Measurements from ENCODE around the gene TMEM38B.

GRCh38 chr9:105661011-105661410 is 33.3 kb upstream of the TMEM38B start:
- TF ChIP-seq POLR2AphosphoS5 (IDR thresholded peaks at IDR 0.05; ENCODE audit: insufficient read depth, low read depth, low read length) (no peak), JUN (IDR thresholded peaks at IDR 0.05; ENCODE audit: borderline replicate concordance, insufficient read depth, insufficient read length, low read depth) (no peak), MYC (IDR thresholded peaks at IDR 0.05; ENCODE audit: low read depth, low read length) (no peak), POLR2A (IDR thresholded peaks at IDR 0.05; ENCODE audit: low read depth, low read length) (no peak), EZH2 (IDR thresholded peaks at IDR 0.05; ENCODE audit: borderline replicate concordance, low read depth, low read length, severe bottlenecking) (no peak)
- TF ChIP-seq, protein P1, sequence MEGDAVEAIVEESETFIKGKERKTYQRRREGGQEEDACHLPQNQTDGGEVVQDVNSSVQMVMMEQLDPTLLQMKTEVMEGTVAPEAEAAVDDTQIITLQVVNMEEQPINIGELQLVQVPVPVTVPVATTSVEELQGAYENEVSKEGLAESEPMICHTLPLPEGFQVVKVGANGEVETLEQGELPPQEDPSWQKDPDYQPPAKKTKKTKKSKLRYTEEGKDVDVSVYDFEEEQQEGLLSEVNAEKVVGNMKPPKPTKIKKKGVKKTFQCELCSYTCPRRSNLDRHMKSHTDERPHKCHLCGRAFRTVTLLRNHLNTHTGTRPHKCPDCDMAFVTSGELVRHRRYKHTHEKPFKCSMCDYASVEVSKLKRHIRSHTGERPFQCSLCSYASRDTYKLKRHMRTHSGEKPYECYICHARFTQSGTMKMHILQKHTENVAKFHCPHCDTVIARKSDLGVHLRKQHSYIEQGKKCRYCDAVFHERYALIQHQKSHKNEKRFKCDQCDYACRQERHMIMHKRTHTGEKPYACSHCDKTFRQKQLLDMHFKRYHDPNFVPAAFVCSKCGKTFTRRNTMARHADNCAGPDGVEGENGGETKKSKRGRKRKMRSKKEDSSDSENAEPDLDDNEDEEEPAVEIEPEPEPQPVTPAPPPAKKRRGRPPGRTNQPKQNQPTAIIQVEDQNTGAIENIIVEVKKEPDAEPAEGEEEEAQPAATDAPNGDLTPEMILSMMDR (IDR thresholded peaks at IDR 0.05; ENCODE audit: extremely low read depth in 1 of 2, insufficient read depth in 1 of 2, low read depth in 1 of 2, low read length in 2 of 2), result no peak
- TF ChIP-seq, protein P2, sequence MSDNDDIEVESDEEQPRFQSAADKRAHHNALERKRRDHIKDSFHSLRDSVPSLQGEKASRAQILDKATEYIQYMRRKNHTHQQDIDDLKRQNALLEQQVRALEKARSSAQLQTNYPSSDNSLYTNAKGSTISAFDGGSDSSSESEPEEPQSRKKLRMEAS (IDR thresholded peaks at IDR 0.05; ENCODE audit: insufficient read depth, insufficient read length), result no peak
